Mammary epithelial cell (primary cell): ENCODE results near the gene FCN1.

Source experiments
- EZH2 ChIP-seq: IDR thresholded peaks from 2 replicates; pipeline ENCODE4 v1.6.1; 2012; ENCODE audit warnings: low read length, inconsistent platforms, borderline replicate concordance
- TF ChIP-seq, protein P1 (sequence below), 2 donors: IDR thresholded peaks in 1 of 2; conservative IDR thresholded peaks in 1 of 2; 2 replicates each; pipeline ENCODE4 v1.5.1; 2011 to 2012; ENCODE audit warnings: inconsistent platforms in 2 of 2, low read length in 2 of 2, mild to moderate bottlenecking in 2 of 2, control low read depth in 1 of 2, low read depth in 1 of 2; ENCODE audit not compliant: insufficient read depth in 1 of 2; ENCODE audit errors: extremely low read depth in 1 of 2

GRCh38 chr9:134950386-134951210, 32.9 kb upstream of the FCN1 start:
- TF ChIP-seq, protein P1, sequence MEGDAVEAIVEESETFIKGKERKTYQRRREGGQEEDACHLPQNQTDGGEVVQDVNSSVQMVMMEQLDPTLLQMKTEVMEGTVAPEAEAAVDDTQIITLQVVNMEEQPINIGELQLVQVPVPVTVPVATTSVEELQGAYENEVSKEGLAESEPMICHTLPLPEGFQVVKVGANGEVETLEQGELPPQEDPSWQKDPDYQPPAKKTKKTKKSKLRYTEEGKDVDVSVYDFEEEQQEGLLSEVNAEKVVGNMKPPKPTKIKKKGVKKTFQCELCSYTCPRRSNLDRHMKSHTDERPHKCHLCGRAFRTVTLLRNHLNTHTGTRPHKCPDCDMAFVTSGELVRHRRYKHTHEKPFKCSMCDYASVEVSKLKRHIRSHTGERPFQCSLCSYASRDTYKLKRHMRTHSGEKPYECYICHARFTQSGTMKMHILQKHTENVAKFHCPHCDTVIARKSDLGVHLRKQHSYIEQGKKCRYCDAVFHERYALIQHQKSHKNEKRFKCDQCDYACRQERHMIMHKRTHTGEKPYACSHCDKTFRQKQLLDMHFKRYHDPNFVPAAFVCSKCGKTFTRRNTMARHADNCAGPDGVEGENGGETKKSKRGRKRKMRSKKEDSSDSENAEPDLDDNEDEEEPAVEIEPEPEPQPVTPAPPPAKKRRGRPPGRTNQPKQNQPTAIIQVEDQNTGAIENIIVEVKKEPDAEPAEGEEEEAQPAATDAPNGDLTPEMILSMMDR (conservative IDR thresholded peaks at IDR 0.05 in 1 of 2, IDR thresholded peaks at IDR 0.05 in 1 of 2; ENCODE audit: extremely low read depth in 1 of 2, insufficient read depth in 1 of 2, low read depth in 1 of 2, low read length in 2 of 2) = no peak
- no peak for TF ChIP-seq EZH2
